OCI-LY7 (cell line): ENCODE results near the gene SPAG9.

ENCODE experiments used
- CTCF ChIP-seq: fragments of 200-600 bp; sonication (generic); conservative IDR thresholded peaks from 2 replicates; pipeline ENCODE4 v1.5.1; 2014; ENCODE audit warnings: mild to moderate bottlenecking, antibody characterized with exemption, low read length, moderate library complexity, mixed read lengths
- EZH2phosphoT487 ChIP-seq: fragments of 200-600 bp; sonication (generic); IDR thresholded peaks from 2 replicates; pipeline ENCODE4 v1.6.1; 2018; ENCODE audit warnings: low read depth, borderline replicate concordance, mild to moderate bottlenecking, mixed run types, antibody characterized with exemption, low read length, moderate library complexity, mixed read lengths

- TF ChIP-seq CTCF: no peak
- no peak for TF ChIP-seq EZH2phosphoT487
Observed at GRCh38 chr17:51015145-51015558, 105.5 kb downstream of the SPAG9 start.
